GM19043 (cell line): ENCODE measurements around the gene MARK4.
"Not testable (repeated sequence)": the region's sequence is repeated elsewhere in the genome, so short reads cannot be mapped to it uniquely, and the experiment has no call there.

Experiments used
- ATAC-seq: cut with Tn5 transposase; IDR thresholded peaks from one replicate; pipeline ENCODE4 v1.9.1; 2021; ENCODE audit warnings: low read depth; ENCODE audit not compliant: unreplicated experiment

The MARK4 gene

DNA sequence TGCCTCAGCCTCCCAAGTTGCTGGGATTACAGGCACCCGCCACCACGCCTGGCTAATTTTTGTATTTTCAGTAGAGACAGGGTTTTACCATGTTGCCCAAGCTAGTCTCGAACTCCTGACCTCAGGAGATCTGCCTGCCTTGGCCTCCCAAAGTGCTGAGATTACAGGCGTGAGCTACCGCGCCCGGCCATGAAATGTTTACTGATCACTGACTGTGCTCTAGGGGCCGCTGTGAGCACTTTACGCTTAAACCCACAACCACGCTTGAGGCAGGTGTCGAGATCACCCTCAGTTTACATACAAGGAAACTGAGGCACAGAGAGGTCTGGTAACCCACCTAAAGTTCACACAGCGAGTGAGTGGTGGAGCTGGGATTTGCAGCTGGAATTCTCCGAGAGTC is 18.9 kb downstream of the MARK4 start:
- ATAC-seq: not testable (repeated sequence)

DNA sequence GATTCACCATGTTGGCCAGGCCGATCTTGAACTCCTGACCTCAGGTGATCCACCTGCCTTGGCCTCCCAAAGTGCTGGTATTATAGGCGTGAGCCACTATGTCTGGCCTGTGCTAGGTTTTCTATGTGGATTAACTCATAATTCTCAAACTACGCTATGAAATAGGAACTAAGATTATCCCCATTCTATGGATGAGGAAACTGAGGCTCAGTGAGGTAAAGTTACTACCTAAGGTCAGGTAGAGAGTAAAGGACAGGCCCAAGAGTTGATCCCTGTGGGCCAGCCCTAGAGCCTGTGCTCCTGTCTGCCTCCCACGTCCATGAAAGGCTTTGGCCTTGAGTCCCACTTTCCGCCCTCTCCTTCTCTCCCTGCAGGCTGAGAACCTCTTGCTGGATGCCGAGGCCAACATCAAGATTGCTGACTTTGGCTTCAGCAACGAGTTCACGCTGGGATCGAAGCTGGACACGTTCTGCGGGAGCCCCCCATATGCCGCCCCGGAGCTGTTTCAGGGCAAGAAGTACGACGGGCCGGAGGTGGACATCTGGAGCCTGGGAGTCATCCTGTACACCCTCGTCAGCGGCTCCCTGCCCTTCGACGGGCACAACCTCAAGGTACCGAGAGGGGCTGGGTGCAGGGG is 20.1 kb downstream of the MARK4 start:
- no peak for ATAC-seq

DNA sequence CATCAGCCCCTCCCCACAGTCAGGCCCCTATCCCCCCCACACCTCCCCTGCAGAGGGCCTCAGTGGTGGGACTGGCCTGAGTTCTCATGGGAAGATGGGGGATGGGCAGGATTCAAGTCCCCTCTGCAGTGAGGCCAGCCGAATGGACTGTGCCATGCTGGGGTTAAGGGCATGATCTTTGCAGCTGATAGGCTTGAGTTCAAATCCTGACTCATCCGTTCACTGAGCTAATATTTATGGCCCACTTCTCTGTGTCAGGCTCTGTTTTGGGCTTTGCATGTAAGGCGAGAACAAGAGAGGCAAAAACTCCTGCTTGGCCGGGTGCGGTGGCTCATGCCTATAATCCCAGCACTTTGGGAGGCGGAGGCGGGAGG is 20.7 kb downstream of the MARK4 start:
- no peak for ATAC-seq

DNA sequence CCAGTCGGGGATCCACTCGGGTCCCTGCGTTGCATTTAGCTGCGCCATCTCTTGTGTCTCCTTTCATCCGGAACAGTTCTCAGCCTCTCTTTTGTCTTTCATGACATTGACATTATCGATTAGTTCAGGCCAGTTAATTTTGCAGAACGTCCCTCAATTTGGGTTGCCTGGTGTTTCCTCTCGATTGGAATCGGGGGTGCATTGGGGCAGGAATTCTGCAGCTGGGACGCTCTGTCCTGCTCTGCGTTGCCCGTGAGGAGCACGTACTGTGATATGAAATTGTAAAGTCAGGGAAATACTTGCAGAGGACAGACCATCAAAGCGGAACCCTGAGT is 22.4 kb downstream of the MARK4 start:
- no peak for ATAC-seq

DNA sequence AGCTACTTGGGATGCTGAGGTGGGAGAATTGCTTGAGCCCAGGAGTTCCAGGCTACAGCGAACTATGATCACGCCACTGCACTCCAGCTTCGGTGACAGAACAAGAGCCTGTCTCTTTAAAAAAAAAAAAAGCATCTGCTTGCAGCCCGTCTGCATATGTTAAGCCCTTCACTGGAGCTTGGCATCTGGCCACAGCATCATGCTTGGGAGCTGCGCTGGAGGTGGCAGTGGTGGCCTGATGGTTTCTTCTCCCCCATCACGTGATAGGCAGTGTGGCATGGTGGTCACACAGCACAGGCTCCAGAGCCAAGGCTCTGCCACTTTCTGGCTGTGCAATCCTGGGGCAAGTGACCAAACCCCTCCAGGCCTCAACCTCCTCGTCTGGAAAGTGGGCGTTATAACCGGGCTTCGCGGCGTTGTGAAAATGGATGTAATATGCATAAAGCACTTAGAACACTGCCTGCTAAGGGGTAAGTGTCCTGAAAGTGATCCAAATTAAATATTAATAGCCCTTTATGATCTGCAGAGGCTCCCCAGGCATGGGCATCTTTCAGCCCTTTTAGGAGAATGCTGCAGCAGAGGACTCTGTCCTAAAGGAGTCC is 24.4 kb downstream of the MARK4 start:
- ATAC-seq: no peak

DNA sequence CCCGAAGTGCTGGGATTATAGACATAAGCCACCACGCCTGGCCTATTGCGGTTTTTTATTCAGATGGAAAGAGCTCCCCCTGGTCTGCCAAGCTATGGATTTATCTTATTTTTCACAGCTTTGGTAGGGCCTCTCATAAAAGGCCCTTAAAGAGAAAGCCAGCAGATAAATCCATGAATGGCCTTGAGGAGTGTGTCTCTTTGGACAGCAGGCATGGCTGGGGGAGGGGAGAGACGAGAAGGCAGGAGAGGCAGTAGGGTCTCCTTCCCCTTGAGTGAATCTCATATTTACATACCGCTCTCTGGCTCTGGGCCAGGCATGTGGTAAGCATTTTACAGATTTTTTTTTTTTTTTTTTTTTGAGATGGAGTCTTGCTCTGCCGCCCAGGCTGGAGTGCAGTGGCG is 25.2 kb downstream of the MARK4 start:
- no peak for ATAC-seq

DNA sequence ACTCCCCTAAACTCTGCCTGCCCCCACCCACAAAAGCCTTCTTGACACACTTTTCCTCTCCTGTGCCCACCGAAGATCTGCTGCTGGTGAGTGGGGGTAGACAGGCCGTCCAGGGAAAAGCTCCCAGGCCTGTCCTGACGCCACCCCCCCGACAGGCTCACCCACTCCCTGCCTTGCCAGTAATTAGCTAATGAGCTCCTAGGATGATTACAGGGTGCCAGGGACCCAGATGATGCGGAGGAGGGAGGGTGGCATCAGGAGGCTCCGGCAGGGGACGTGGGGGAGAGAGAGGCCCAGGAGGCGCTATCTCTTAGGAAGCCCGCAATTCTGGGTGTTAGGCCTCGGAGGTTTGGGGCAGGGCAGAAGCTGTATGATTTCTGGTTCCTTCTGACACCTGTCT is 27.0 kb downstream of the MARK4 start:
- no peak for ATAC-seq

DNA sequence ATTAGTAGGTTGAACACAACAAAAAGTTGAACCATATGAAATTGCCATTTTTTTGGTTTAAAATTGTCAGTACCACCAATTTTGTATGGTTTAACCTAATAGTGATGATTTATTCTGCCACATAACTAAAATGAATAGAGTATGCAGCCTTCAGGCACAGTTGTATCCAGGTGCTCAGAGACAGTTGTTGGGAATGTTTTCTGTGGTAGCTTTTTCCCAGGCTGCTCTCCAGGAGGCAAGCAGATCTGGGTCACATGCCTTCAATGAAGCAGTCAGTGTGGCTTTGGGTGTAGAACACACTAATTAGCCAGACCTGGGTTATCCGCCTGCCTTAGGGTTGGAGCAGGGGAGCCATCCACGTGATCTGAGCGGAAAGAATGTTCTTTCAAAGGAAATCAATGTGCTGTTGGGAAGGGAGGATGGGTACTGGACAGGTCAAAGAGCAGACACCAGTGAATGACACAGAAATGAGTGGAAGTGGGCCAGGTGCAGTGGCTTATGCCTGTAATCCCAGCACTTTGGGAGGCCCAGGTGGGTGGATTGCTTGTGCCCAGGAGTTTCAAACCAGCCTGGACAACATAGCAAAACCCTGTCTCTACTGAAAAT is 28.6 kb downstream of the MARK4 start:
- no peak for ATAC-seq

DNA sequence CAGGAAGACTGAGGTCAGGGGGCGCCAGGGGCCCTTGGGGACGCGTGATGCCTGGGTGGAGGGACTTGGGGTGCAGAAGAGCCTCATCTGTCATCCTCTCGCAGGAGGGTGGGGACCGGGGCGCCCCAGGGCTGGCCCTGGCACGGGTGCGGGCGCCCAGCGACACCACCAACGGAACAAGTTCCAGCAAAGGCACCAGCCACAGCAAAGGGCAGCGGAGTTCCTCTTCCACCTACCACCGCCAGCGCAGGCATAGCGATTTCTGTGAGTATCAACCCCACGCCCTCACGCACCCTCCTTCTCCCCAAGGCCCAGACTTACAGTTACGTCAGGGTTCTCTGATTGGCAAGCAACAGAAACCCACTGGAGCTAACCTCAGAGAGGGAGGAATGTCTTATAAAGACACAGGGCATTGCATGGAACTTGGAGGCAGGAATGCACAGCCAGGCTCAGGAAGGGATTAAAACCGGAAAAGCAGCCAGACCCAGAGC is 29.4 kb downstream of the MARK4 start:
- ATAC-seq: no peak

DNA sequence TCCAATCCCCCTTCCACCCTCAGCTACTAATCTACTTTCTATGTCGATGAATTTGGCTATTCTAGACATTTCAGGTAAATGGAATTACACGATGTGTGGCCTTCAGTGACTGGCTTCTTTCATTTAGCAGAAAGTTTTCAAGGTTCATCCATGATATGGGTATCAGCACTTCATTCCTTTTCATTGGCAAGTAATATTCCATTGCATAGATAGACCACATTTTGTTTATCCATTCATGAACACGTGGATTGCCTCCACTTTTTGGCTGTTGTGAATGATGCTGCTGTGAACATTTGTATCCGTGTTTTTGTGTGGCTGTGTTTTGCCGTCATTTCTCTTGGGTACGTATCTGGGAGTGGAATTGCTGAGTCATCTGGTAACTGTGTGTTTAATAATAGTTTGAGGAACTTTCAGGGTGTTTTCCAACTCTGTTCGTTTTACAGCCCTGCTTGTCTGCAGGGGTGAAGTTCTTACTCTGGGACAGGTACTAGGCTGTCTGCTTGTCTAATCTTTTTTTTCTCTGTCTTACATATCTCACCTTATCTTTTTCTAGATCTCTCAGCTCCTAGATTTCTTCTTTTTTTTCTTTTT is 32.5 kb downstream of the MARK4 start:
- no peak for ATAC-seq

DNA sequence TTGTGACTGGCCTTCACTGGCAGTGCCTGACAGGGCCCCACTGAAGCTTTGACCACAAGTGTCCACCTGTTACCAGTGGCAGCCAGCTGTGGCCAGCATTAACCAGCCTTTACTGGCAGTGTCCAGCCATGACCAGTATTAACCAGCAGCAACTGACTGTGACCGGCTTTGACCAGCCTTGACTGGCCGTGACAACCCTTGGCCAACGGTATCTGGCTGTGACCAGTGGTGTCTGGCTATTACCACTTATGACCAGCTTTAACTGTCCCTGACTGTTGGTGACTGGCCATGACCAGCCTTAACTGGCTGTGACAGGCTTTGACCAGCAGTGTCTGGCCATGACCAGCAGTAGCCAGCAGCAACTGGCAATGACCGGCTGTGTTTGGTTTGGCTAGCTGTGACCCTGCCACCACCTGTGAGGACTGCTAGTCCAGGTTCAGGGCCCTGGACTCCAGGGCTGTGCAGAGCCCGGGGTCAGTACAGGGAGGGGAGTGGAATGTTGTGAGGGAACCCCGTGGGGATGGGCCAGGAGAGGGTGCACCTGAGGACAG is 39.4 kb downstream of the MARK4 start:
- no peak for ATAC-seq

DNA sequence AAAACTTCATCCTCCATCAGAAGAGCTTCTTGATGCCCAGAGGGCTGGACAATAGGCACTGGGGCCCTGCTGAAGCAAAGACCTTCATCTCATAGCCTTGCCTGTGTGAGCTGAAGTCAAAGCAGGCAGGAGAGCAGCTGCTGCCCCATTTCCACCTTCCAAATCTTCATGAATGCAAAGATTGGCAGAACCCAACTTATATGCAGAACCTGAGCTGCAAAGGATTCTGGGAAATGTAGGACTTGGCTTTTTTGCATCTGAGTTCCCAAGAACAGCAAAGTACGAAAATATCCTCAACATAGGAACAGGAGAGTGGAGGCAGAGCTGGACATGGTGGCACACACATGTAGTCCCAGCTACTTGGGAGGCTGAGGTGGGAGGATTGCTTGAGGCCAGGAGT is 40.8 kb downstream of the MARK4 start:
- no peak for ATAC-seq

DNA sequence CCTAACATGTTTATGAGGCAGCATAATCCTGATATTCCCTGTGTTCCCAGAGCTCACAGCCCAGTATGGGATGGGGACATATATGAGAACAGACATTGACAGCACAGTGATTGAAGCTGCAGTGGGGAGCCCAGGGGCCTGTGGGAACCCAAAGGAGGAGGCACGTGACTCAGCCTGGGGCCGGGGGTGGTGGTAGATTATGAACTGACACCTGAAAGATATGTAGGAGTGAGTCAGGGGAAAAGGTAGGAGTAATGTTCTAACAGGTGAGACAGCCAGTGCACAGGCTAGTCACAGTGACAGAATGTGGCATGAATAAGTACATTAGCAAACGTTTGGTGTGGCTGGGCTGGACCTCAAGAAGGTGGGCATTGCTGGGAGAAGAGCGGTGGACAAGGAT is 42.6 kb downstream of the MARK4 start:
- ATAC-seq: no peak

DNA sequence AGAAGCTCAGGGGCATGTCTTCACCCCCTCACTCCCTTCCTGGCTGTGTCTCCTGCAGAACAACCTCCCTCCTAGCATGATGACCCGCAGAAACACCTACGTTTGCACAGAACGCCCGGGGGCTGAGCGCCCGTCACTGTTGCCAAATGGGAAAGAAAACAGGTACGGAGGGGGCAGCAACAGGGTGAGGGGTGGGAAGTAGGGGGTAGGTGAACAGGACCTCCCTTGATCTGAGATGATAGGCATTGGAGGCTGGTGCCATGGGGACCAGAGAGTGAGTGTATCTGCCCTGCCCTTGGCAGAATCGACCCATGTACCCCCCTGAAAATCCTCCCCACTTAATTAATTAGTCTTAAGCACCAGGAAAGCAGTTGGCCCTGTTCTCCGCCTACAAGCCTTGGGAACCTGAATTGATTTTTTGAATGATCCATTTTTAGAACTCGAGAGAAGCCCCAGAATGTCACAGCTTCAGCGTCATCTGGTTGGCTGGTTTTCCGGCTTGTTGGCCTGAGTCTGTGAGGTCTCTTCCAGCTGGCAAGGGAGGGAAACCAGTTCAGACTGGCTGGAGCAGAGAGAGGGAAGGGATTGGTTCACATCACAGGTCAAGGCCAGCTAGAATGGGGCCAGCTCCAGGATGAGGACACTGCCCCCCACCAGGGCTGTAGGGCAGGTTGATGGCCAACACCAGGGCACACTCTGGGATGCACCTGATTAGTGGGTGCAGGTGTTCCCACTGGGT is 43.4 kb downstream of the MARK4 start:
- no peak for ATAC-seq

DNA sequence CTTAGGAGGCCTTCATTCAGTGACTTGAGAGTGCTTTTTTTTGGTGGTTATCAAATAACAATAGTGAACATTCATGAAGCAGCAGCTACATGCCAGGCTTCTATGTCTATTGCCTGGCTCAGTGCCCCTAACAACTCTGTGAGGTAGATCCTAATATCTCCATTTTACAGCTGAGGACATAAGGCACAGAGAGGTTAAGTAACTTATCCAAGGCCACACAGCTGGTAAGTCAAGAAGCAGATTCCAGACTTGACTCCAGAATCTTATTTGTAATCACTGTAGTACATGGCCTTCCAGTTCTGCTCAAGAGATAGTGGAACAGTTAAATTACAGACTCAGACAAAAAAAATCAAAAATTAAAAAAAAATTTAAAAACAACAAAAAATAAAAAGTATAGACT is 44.8 kb downstream of the MARK4 start:
- ATAC-seq: no peak

DNA sequence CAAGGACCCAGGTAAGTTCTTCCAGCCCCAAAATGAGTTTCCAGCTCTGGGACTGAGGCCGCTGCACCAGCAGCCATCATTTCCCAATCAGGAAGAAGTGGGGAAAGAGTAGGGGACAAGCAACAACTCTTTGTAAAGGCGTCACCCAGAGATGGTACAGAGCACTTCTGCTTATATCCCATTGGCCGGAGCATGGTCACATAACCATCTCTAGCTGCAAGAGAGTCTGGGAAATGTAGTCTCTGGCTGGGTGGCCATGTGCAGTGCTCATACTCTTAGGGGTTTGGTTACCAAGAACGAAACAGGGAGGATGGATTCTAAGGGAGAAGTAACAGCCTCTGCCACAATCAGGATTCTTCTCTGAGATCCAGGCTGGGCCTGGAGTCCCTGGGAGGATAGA is 45.3 kb downstream of the MARK4 start:
- ATAC-seq: no peak

DNA sequence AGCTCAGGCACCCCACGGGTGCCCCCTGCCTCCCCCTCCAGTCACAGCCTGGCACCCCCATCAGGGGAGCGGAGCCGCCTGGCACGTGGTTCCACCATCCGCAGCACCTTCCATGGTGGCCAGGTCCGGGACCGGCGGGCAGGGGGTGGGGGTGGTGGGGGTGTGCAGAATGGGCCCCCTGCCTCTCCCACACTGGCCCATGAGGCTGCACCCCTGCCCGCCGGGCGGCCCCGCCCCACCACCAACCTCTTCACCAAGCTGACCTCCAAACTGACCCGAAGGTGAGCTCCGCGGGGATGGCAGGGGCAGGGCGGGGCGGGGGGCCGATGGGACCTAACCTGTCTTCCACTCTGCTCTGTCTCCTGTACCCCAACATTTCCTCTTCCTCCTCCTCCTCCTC is 46.6 kb downstream of the MARK4 start:
- no peak for ATAC-seq

DNA sequence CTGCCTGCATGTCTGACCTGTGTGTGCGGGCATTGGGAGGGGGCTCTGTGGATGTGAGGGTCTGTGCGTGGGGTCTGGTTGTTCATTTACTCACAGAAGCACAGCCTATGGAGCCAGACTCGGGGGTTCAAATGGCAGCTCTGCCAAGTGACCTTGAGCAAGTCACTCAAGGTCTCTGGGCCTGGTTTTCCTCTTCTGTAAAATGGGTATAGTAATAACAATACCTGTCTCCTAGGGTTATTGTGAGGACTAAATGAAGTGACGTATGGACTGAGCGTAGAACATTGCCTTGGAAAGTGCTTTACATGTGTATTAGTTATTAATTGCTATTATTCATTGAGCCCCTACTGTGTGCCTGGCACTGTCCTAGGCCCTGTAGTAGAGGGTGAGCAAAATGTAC is 47.2 kb downstream of the MARK4 start:
- ATAC-seq: no peak

DNA sequence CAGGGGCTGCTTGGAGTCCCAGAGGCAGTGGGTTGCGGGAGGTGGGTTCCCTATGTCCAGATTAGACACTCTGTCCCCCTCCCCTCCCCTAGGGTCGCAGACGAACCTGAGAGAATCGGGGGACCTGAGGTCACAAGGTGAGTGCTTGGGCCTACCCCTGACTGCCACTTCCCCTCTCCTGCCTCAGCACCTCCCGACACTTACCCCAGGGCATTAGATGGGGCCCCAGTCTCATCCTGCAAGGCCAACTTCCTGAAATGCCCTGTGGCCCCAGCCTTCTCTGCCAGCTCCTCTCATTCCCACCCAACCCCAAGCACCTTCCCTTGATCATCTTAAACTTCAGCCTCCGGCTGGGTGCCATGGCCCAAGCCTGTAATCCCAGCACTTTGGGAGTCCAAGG is 48.6 kb downstream of the MARK4 start:
- no peak for ATAC-seq

DNA sequence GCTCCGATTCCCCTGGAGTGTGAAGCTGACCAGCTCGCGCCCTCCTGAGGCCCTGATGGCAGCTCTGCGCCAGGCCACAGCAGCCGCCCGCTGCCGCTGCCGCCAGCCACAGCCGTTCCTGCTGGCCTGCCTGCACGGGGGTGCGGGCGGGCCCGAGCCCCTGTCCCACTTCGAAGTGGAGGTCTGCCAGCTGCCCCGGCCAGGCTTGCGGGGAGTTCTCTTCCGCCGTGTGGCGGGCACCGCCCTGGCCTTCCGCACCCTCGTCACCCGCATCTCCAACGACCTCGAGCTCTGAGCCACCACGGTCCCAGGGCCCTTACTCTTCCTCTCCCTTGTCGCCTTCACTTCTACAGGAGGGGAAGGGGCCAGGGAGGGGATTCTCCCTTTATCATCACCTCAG is 51.3 kb downstream of the MARK4 start:
- no peak for ATAC-seq
